Measurements from ENCODE around the gene ZNF320.
"Not testable (repeated sequence)": the region's sequence is repeated elsewhere in the genome, so short reads cannot be mapped to it uniquely, and the experiment has no call there.

Gene ZNF320

GRCh38 chr19:52901842-52902241 is 4.4 kb upstream of the ZNF320 start:
- no peak for DNase-seq (ENCODE audit: low read depth)
- TF ChIP-seq CTCF (conservative IDR thresholded peaks at IDR 0.05; ENCODE audit: control insufficient read depth, insufficient read depth, low read depth, low read length), result no peak
- H3K4me3 ChIP-seq (ENCODE audit: control insufficient read depth, low read depth, low read length), result no peak overlapping the region

- not testable (repeated sequence) for H3K4me3 ChIP-seq (ENCODE audit: control insufficient read depth, low read depth, low read length); DNase-seq (ENCODE audit: low read depth)
Measured at GRCh38 chr19:52898596-52898995, 1.2 kb upstream of the ZNF320 start.

GRCh38 chr19:52898101-52898500 is 666 bp upstream of the ZNF320 start:
- TF ChIP-seq CTCF (conservative IDR thresholded peaks at IDR 0.05; ENCODE audit: control insufficient read depth, insufficient read depth, low read depth, low read length), result no peak

GRCh38 chr19:52896431-52897137 is 851 bp downstream of the ZNF320 start:
- H3K4me3 ChIP-seq (ENCODE audit: control insufficient read depth, low read depth, low read length), result peak overlapping the region; percentile 91
- no peak for TF ChIP-seq CTCF (conservative IDR thresholded peaks at IDR 0.05; ENCODE audit: control insufficient read depth, insufficient read depth, low read depth, low read length)
- DNase-seq (ENCODE audit: low read depth), result peak; percentile 27

More at GRCh38 chr19:52898101-52898500, 666 bp upstream of the ZNF320 start:
- H3K4me3 ChIP-seq (ENCODE audit: control insufficient read depth, low read depth, low read length), result peak overlapping the region; percentile 91
- DNase-seq (ENCODE audit: low read depth), result peak; percentile 15

GRCh38 chr19:52891336-52891735 is 6.1 kb downstream of the ZNF320 start:
- H3K4me3 ChIP-seq (ENCODE audit: control insufficient read depth, low read depth, low read length), result no peak overlapping the region
- no peak for DNase-seq (ENCODE audit: low read depth)
- TF ChIP-seq CTCF (conservative IDR thresholded peaks at IDR 0.05; ENCODE audit: control insufficient read depth, insufficient read depth, low read depth, low read length), result no peak

GRCh38 chr19:52889931-52890330 is 7.5 kb downstream of the ZNF320 start:
- no peak overlapping the region for H3K4me3 ChIP-seq (ENCODE audit: control insufficient read depth, low read depth, low read length)
- TF ChIP-seq CTCF (conservative IDR thresholded peaks at IDR 0.05; ENCODE audit: control insufficient read depth, insufficient read depth, low read depth, low read length), result no peak
- no peak for DNase-seq (ENCODE audit: low read depth)

GRCh38 chr19:52889076-52889475 is 8.4 kb downstream of the ZNF320 start:
- H3K4me3 ChIP-seq (ENCODE audit: control insufficient read depth, low read depth, low read length), result no peak overlapping the region
- DNase-seq (ENCODE audit: low read depth), result no peak
- no peak for TF ChIP-seq CTCF (conservative IDR thresholded peaks at IDR 0.05; ENCODE audit: control insufficient read depth, insufficient read depth, low read depth, low read length)
